HepG2 (cell line): Measurements from ENCODE around the gene EP300. TPM values are rescaled to one million over a fixed set of nuclear protein-coding genes. Genes with fewer than 3 reads are reported as not detected.

Source experiments
- AGO2 ChIP-seq: fragments of 200-400 bp; formaldehyde crosslinking; optimal IDR thresholded peaks from 2 replicates; pipeline ENCODE3; 2017; ENCODE audit warnings: mild to moderate bottlenecking, low read depth, low read length, moderate library complexity
- BHLHE40 ChIP-seq: IDR thresholded peaks from 2 replicates; pipeline ENCODE4 v1.6.1; 2011; ENCODE audit warnings: low read length, improper control_type of control experiment
- CEBPG ChIP-seq: IDR thresholded peaks from 2 replicates; pipeline ENCODE4 v1.6.1; 2016
- ELK4 ChIP-seq: sonication (generic); formaldehyde crosslinking; IDR thresholded peaks from 2 replicates; pipeline ENCODE4 v1.9.0; 2021; ENCODE audit warnings: missing genetic modification reagents, borderline replicate concordance
- FOXA1 ChIP-seq, 2 experiments: fragments of 450-650 bp in 1 of 2; sonication (generic) in 1 of 2; formaldehyde crosslinking in 1 of 2; IDR thresholded peaks; 2 replicates each; pipeline versions ENCODE4 v1.4.0 to v1.6.1; 2016 to 2020; ENCODE audit warnings: missing genetic modification reagents in 1 of 2
- GATAD1 ChIP-seq: IDR thresholded peaks from 2 replicates; pipeline ENCODE4 v1.6.1; 2016; ENCODE audit warnings: missing genetic modification reagents, missing compliant biosample characterization
- MEF2D ChIP-seq: sonication (generic); formaldehyde crosslinking; IDR thresholded peaks from 2 replicates; pipeline ENCODE4 v1.5.1; 2020; ENCODE audit warnings: mild to moderate bottlenecking, missing genetic modification reagents
- NFYC ChIP-seq: IDR thresholded peaks from 2 replicates; pipeline ENCODE4 v1.6.1; 2016; ENCODE audit warnings: missing genetic modification reagents, missing compliant biosample characterization
- THRA ChIP-seq: sonication (generic); formaldehyde crosslinking; IDR thresholded peaks from 2 replicates; pipeline ENCODE4 v1.4.0; 2020; ENCODE audit warnings: missing genetic modification reagents, borderline replicate concordance
- ZBTB26 ChIP-seq: IDR thresholded peaks from 2 replicates; pipeline ENCODE4 v1.6.1; 2016; ENCODE audit warnings: missing compliant biosample characterization, missing genetic modification reagents, borderline replicate concordance
- ZNF138 ChIP-seq: sonication (generic); formaldehyde crosslinking; IDR thresholded peaks from 2 replicates; pipeline ENCODE4 v1.5.0; 2020; ENCODE audit warnings: mild to moderate bottlenecking, low read depth, missing genetic modification reagents
- ZNF292 ChIP-seq: sonication (generic); formaldehyde crosslinking; IDR thresholded peaks from 2 replicates; pipeline ENCODE4 v1.8.1; 2022; ENCODE audit warnings: mild to moderate bottlenecking, low read depth, missing genetic modification reagents, borderline replicate concordance
- ZNF451 ChIP-seq: sonication (generic); formaldehyde crosslinking; IDR thresholded peaks from 2 replicates; pipeline ENCODE4 v1.5.0; 2020; ENCODE audit warnings: mild to moderate bottlenecking, missing genetic modification reagents
- ZNF503 ChIP-seq: sonication (generic); formaldehyde crosslinking; IDR thresholded peaks from 2 replicates; pipeline ENCODE4 v1.4.0; 2020; ENCODE audit warnings: missing genetic modification reagents
- ZNF543 ChIP-seq: sonication (generic); formaldehyde crosslinking; IDR thresholded peaks from 2 replicates; pipeline ENCODE4 v1.4.0; 2020; ENCODE audit warnings: mild to moderate bottlenecking, missing genetic modification reagents
- ZNF687 ChIP-seq: sonication (generic); formaldehyde crosslinking; IDR thresholded peaks from 2 replicates; pipeline ENCODE4 v1.5.1; 2020; ENCODE audit warnings: mild to moderate bottlenecking, missing genetic modification reagents, moderate library complexity
- ZNF788 ChIP-seq: sonication (generic); formaldehyde crosslinking; IDR thresholded peaks from 2 replicates; pipeline ENCODE4 v1.5.0; 2020; ENCODE audit warnings: mild to moderate bottlenecking, missing genetic modification reagents, borderline replicate concordance
- ZNF839 ChIP-seq: sonication (generic); formaldehyde crosslinking; IDR thresholded peaks from 2 replicates; pipeline ENCODE4 v1.4.0; 2020; ENCODE audit warnings: missing genetic modification reagents, mild to moderate bottlenecking, borderline replicate concordance
- polyA plus RNA-seq, 8 experiments: library from polyadenylated mRNA; depleted of rRNA in 3 of 8; stranded (reverse) in 7 of 8; unstranded in 1 of 8; fragments of >200 nt; fragmentation: Illumina TruSeq in 4 of 8; extraction: Trizol in 4 of 8; gene quantifications; 2 replicates each; pipeline versions ENCODE4 v1.2.1 to v1.2.3, GENCODE V29; 2011 to 2016; ENCODE audit warnings: low read depth in 4 of 8, missing spikeins in 1 of 8, mixed read lengths in 1 of 8; ENCODE audit not compliant: insufficient read depth in 1 of 8
- total RNA-seq, 5 experiments: library from RNA; depleted of rRNA; stranded (reverse); fragments of >200 nt; fragmentation: Illumina TruSeq; extraction: Trizol; gene quantifications; 2 replicates each; pipeline ENCODE4 v1.2.3, GENCODE V29; 2016; ENCODE audit warnings: low read depth in 1 of 5

Gene EP300
- total and polyA plus RNA-seq, 2 of the 13 experiments (the other 11 are each of a cell fraction or from before 2014, with no cell fraction given): 13.6 to 14.9 TPM

- TF ChIP-seq ZBTB26 (CRISPR knock-in tag) (peak; percentile 28; the same call in 1 of the 2 replicates), ZNF839 (no peak), BHLHE40 (peak; percentile 29; the same call in 1 of the 2 replicates), ZNF138 (CRISPR knock-in tag) (0 out of 2 replicates have a peak, but pooled peaks have one; percentile 20), ELK4 (CRISPR knock-in tag) (no peak), FOXA1 (IDR thresholded peaks at IDR 0.05) (no peak), FOXA1 (CRISPR knock-in tag; IDR thresholded peaks at IDR 0.05) (no peak), CEBPG (CRISPR knock-in tag) (no peak), THRA (no peak), GATAD1 (CRISPR knock-in tag) (peak; percentile 34; the same call in 1 of the 2 replicates), AGO2 (peak; percentile 30), ZNF292 (CRISPR knock-in tag) (peak; percentile 15; the same call in 1 of the 2 replicates), ZNF543 (CRISPR knock-in tag) (peak; percentile 30; the same call in 1 of the 2 replicates), NFYC (CRISPR knock-in tag) (peak; percentile 69), MEF2D (CRISPR knock-in tag) (0 out of 2 replicates have a peak, but pooled peaks have one; percentile 8), ZNF788 (peak; percentile 63; the same call in 1 of the 2 replicates), ZNF451 (CRISPR knock-in tag) (no peak), ZNF503 (no peak), ZNF687 (peak; percentile 94)
Measured at GRCh38 chr22:41197038-41197972, 104.9 kb downstream of the EP300 start (continued).
